ENCODE data around the gene PSMB10. TPM values are rescaled to one million over a fixed set of nuclear protein-coding genes. Genes with fewer than 3 reads are reported as not detected.

The PSMB10 gene
- polyA plus RNA-seq (2011; rRNA removed) = 18.1 and 29.1 TPM in 2 replicates
- polyA minus RNA-seq (2011; rRNA and poly(A)+ RNA removed) = 7.3 and 7.7 TPM in 2 replicates

DNA sequence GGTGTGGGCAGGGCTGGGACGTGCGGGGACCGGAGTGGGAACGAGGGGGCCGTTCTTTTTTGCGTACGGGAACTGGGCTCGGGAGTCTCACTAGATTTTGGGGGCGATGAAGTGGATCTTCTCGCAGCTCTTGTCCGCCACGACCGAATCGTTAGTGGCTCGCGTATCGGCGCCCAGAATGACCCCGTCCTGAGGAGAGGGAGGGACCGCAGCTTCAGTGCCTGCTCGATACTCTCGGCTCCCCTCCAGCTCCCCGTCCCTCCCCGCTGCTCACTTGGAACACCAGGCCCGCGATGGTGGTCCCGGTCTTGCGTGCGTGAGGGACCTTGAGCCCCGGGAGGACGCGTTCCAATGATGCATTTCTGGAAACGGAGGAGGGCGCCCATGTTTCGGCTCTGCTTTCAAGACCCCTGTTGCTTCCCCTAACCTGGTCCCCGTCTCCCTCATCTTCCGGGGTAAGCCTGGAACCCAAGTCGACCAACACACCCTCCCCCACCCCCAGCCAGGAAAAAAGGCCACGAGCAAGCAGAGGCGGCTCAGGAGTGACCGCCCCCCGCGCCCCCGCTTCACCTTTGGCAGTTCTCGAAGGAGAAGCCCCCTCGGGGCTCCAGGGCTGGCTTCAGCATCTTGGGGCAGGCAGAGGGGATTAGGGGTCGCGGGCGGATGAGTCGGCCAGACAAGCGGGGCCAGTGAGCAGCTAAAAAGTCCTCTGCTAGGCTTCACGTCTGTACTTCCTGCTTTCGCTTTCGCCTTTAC is at the start of gene PSMB10:
TSS of gene PSMB10 (minus strand) at position 727 of the 756 bp plus-strand sequence. CDS start at position 626, 101 bp downstream.
- POLR2A ChIA-PET = interaction anchor here (0.5 to 1.3 kb wide), 9 partner anchors 20 to 205 kb away, joined by 3 to 7 read pairs (median 3); partner anchors contain the start of genes EDC4, RANBP10 and TSNAXIP1
- peak within 1 kb of the TSS; percentile 97 for H3K4me3 ChIP-seq (ENCODE audit: low read depth, low read length)
- CTCF ChIA-PET = interaction anchor here (1.7 to 2.6 kb wide), 2 partner anchors 104 to 120 kb away, joined by 8 to 9 read pairs; no protein-coding TSS in a partner anchor
- TF ChIP-seq, protein P1, sequence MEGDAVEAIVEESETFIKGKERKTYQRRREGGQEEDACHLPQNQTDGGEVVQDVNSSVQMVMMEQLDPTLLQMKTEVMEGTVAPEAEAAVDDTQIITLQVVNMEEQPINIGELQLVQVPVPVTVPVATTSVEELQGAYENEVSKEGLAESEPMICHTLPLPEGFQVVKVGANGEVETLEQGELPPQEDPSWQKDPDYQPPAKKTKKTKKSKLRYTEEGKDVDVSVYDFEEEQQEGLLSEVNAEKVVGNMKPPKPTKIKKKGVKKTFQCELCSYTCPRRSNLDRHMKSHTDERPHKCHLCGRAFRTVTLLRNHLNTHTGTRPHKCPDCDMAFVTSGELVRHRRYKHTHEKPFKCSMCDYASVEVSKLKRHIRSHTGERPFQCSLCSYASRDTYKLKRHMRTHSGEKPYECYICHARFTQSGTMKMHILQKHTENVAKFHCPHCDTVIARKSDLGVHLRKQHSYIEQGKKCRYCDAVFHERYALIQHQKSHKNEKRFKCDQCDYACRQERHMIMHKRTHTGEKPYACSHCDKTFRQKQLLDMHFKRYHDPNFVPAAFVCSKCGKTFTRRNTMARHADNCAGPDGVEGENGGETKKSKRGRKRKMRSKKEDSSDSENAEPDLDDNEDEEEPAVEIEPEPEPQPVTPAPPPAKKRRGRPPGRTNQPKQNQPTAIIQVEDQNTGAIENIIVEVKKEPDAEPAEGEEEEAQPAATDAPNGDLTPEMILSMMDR (IDR thresholded peaks at IDR 0.05; ENCODE audit: low read depth, low read length) = no peak
- DNase-seq (ENCODE audit: low read depth, low spot score) = no peak
- H3K27me3 ChIP-seq (ENCODE audit: control insufficient read depth, insufficient read depth, low read length) = no peaks in the 10 kb centered on the region
- peaks cover 6% of the 10 kb centered on the region; the same call in 1 of the 2 replicates for H3K9me3 ChIP-seq (ENCODE audit: control insufficient read depth, insufficient read depth, low read length)
- H3K27ac ChIP-seq (ENCODE audit: low read depth, low read length) = peak within 1 kb of the TSS; percentile 93

DNA sequence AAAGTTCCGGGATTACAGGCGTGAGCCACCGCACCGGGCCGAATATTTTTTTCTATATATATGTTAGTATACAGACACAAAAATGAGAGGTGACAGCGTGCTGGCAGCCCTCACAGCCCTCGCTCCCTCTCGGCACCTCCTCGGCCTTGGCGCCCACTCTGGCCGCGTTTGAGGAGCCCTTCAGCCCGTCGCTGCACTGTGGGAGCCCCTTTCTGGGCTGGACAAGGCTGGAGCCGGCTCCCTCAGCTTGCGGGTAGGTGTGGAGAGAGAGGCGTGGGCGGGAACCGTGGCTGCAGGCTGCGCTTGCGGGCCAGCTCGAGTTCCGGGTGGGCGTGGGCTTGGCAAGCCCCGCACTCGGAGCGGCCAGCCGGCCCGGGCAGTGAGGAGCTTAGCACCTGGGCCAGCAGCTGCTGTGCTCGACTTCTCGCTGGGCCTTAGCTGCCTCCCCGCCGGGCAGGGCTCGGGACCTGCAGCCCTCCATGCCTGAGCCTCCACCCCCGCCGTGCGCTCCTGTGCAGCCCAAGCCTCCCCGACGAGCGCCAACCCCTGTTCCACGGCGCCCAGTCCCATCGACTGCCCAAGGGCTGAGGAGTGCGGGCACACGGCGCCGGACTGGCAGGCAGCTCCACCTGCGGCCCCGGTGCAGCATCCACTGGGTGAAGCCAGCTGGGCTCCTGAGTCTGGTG is 45.5 kb upstream of the PSMB10 start:
- ChIA-PET POLR2A (interaction anchor here (0.7 kb wide), 1 partner anchor 358 kb away, joined by 3 read pairs; no protein-coding TSS in a partner anchor), CTCF (interaction anchor here (0.8 kb wide), 1 partner anchor 12 kb away, joined by 3 read pairs; no protein-coding TSS in a partner anchor)
- DNase-seq (ENCODE audit: low read depth, low spot score) = no peak
- H3K4me3 ChIP-seq (ENCODE audit: low read depth, low read length) = no peak overlapping the region
- H3K9me3 ChIP-seq (ENCODE audit: control insufficient read depth, insufficient read depth, low read length) = no peaks in the 10 kb centered on the region; the same call in 1 of the 2 replicates
- H3K27me3 ChIP-seq (ENCODE audit: control insufficient read depth, insufficient read depth, low read length) = peaks cover 12% of the 10 kb centered on the region
- TF ChIP-seq, protein P1 (IDR thresholded peaks at IDR 0.05; ENCODE audit: low read depth, low read length) = no peak
- H3K27ac ChIP-seq (ENCODE audit: low read depth, low read length) = no peak overlapping the region

DNA sequence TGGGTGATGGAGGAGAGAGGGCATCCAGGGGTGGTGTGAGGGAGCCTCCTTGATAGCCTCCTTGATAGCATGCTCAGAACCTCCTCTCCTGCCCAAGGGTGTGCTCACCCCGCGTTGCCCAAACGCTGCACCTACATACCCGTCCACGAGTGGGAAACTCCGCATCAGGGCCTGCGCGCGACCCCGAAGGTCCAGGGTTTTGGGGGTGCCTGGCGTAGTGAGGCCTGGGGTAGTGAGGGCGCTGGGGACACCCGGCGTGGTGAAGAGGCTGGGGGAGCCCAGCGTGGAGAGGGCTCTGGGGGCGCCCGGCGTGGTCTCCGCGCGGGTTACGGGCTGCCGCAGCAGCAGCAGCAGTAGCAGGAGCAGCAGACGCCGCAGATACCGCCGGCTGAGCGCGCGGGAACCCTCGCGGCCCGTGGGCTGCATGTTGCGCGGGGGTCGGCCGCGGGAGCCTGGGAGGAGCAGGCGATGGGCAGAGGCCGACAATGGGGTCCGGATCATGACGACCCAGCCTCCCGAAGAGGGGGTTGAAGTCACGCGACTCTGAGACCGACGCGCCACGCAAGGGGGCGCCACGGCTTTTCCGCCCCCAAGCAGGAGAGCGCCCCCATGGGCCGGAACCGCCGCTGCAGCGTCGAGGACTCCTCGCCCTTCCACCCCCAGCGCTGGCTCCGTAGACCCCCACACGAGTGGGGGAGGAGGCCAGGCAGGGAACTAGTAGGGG is 43.5 kb upstream of the PSMB10 start, which contains the start of gene DPEP3:
TSS of gene DPEP3 (minus strand) at position 545 of the 724 bp plus-strand sequence. CDS start at position 426, 119 bp downstream.
- DNase-seq (ENCODE audit: low read depth, low spot score) = no peak
- H3K9me3 ChIP-seq (ENCODE audit: control insufficient read depth, insufficient read depth, low read length) = no peaks in the 10 kb centered on the region; the same call in 1 of the 2 replicates
- TF ChIP-seq, protein P1 (IDR thresholded peaks at IDR 0.05; ENCODE audit: low read depth, low read length) = peak; percentile 32; the same call in 1 of the 2 replicates
- ChIA-PET CTCF (no interaction called here), POLR2A (interaction anchor here (1.2 kb wide), 1 partner anchor 43 kb away, joined by 3 read pairs; the partner anchor contains the start of genes DDX28 and DUS2)
- no peak within 1 kb of the TSS for H3K4me3 ChIP-seq (ENCODE audit: low read depth, low read length)
- H3K27me3 ChIP-seq (ENCODE audit: control insufficient read depth, insufficient read depth, low read length) = peaks cover 20% of the 10 kb centered on the region
- no peak within 1 kb of the TSS for H3K27ac ChIP-seq (ENCODE audit: low read depth, low read length)

DNA sequence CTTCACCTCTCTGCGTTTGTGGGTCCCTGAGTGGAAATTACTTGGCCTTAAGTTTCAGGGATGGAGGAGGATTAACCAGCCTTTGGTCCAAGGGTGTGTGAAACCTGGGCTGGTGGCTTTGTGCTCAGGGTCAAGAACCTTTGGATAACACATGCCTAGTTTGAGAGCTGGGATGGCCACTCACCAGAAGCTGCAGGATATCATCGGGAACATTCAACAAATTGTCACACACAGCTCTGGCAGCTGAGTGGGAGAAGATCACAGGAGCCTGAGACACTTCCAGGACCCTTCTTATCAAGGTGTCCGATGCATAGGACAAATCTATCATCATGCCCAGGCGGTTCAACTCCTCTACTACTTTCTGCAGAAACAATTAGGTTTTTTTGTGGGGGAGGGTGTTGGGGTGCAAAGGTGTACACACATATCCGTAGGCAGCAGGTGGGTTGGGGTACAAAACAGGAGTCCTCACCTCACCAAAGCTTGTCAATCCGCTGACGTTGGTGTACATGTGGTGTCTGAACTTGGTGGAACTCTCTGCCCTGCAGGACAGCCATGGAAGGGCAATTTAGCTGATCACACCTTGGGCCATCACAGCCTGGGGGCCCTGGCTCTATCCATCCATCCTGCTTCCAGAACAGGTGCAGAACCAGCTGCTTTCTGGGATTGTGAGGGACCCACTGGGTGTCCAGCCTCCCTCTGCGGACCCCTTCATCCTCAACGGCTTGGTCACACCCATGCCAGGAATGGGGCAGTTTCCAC is 41.0 kb upstream of the PSMB10 start:
- H3K9me3 ChIP-seq (ENCODE audit: control insufficient read depth, insufficient read depth, low read length) = no peaks in the 10 kb centered on the region; the same call in 1 of the 2 replicates
- peaks cover 20% of the 10 kb centered on the region for H3K27me3 ChIP-seq (ENCODE audit: control insufficient read depth, insufficient read depth, low read length)
- DNase-seq (ENCODE audit: low read depth, low spot score) = no peak
- no peak overlapping the region for H3K27ac ChIP-seq (ENCODE audit: low read depth, low read length)
- H3K4me3 ChIP-seq (ENCODE audit: low read depth, low read length) = no peak overlapping the region
- TF ChIP-seq, protein P1 (IDR thresholded peaks at IDR 0.05; ENCODE audit: low read depth, low read length) = no peak
- ChIA-PET POLR2A (no interaction called here), CTCF (no interaction called here)
